Fibroblast of pulmonary artery (primary cell): ENCODE results near the gene FOXL3.

Source experiments
- DNase-seq: peaks from one replicate; pipeline ENCODE4 v3.0.0-alpha.2; 2010; ENCODE audit warnings: low read depth
- H3K4me3 ChIP-seq: replicated peaks from 2 replicates; pipeline ENCODE4 v1.5.1; 2011; ENCODE audit warnings: low read depth, mild to moderate bottlenecking, control low read depth, low read length, moderate library complexity
- CTCF ChIP-seq: IDR thresholded peaks from 2 replicates; pipeline ENCODE4 v1.5.1; 2011; ENCODE audit warnings: mild to moderate bottlenecking, control low read depth, low read length, inconsistent platforms; ENCODE audit errors: missing control alignments

The FOXL3 gene

GRCh38 chr7:337567-337951 lies 47.6 kb downstream of the FOXL3 start:
- DNase-seq = no peak
- TF ChIP-seq CTCF = no peak
- H3K4me3 ChIP-seq = no peak overlapping the region

GRCh38 chr7:338295-339061 lies 48.5 kb downstream of the FOXL3 start:
- no peak for DNase-seq
- no peak overlapping the region for H3K4me3 ChIP-seq
- TF ChIP-seq CTCF = no peak

GRCh38 chr7:339062-339342 lies 49.0 kb downstream of the FOXL3 start:
- no peak for DNase-seq

GRCh38 chr7:339696-340095 lies 49.7 kb downstream of the FOXL3 start:
- no peak for DNase-seq
- H3K4me3 ChIP-seq = no peak overlapping the region

More at GRCh38 chr7:339062-339342, 49.0 kb downstream of the FOXL3 start:
- no peak for TF ChIP-seq CTCF
- no peak overlapping the region for H3K4me3 ChIP-seq

GRCh38 chr7:340200-340937 lies 50.4 kb downstream of the FOXL3 start:
- no peak for TF ChIP-seq CTCF
- DNase-seq = no peak
- no peak overlapping the region for H3K4me3 ChIP-seq

More at GRCh38 chr7:339696-340095, 49.7 kb downstream of the FOXL3 start:
- no peak for TF ChIP-seq CTCF
